ENCODE data around the gene KCNMB2.

Gene KCNMB2

DNA sequence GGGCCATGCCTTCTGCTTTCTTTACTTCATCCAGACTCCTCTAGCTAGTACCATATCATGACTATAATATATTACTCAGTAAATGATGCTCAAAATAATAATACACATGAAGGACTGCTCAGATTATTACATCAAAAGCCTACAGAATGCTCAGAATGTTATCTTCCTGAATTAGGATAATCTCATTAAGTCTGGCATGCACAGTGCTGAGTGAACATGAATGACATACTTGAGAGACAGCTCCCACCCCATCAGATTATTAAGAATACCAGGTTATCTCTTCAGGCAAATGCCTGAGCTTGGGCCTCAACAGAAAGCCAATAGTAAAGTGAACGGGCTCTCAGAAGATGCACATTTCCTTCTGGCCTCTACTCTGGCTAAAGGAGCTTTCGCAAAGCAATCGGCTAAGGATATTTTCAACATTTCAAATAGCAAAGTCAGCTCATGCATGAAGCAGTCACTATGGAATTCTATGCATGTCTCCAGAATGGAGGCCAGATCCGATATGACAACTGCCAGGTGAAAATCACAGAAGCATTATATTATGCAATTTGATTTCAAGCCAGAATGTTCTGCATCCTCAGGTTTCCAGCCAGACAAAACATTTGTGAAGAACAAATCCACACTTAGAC lies 122.6 kb downstream of the KCNMB2 start:
- no peak for DNase-seq

DNA sequence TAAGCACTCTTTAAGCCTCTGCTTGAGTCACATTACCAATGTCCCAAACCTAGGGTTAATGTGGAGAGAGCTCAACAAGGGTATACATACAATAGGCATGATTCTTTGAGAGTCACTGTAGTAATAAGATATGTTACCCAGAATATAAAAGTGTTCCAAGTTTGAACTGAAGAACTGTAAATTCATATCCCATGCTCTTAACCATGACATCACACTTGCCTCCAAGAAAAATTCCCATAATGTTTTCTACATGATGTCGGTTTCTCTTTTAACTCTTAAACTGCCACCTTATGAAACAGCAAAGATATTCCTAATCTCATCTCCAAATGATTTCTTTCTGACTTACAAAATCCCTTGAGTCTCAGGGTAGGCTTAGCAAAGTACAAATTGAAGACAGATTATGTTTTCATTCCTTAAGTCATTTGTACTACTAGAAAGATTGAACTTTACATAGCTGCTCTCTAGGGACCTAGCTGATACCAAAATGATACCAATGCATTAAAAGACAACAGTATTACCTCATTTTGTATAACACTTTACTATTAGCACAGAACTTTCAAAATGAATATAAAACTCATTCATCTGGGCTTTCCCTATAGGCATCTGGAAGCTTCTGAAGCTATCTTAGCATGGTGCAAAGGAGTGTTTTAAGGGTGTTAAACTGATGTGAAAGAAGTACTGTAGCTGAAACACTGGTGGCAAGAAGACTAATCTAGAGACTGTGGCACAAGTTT lies 127.1 kb downstream of the KCNMB2 start:
- peak; percentile 66 for DNase-seq

GRCh38 chr3:178665747-178666146 lies 129.5 kb downstream of the KCNMB2 start:
- no peak for DNase-seq

DNA sequence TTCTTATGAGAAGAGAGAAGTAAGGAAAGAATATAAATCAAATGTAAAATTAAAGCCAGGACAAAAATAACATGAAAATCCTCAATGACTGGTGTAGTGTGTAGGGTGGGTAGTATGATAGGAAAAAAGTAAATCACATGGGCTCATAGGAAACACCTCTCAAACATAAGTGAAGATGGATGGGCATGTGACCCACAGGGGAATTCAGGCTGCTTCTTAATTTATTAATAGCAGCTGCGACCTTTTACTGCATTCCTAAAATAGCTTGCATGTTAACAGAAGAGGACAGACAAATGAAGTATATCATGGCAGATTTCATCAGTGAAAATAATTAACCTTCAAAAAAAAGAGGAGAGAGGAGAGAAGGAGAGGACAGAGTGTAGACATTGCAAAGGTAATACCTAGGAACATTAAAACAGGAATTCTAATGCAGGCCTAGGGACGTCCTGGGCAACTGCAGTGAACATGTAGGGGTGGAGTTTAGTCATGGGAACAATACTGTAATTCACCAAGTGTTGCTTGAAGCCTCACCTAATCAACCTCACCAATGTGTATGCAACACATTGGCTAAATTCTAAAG lies 132.9 kb downstream of the KCNMB2 start:
- peak; percentile 61 for DNase-seq

GRCh38 chr3:178669758-178670157 lies 133.5 kb downstream of the KCNMB2 start:
- DNase-seq, result no peak

GRCh38 chr3:178671377-178671776 lies 135.1 kb downstream of the KCNMB2 start:
- no peak for DNase-seq

- peak; percentile 81 for DNase-seq
Measured at GRCh38 chr3:178671791-178672190, 135.6 kb downstream of the KCNMB2 start.

GRCh38 chr3:178672275-178672674 lies 136.0 kb downstream of the KCNMB2 start:
- peak; percentile 44 for DNase-seq

GRCh38 chr3:178673529-178673928 lies 137.3 kb downstream of the KCNMB2 start:
- no peak for DNase-seq

DNA sequence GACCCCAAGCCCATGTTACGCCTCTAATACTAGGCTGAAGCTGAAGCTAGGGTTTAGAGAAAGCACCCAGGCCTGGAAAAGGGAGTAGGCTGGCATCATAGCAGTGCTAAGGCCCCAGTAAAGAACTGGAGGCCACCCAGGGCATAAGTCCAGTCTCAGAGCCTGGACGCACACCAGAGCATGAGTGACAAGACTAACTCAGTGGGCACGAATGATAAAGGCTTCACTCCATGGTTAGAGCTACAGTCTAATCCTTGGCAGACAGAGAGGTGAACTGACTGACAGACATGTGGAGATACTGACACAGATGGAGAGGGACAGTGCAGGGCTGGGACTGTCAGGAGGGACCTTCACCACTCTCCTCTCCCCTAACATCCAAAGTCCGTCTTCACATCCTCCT lies 139.8 kb downstream of the KCNMB2 start:
- no peak for DNase-seq

- no peak for DNase-seq
Measured at GRCh38 chr3:178676942-178677790, 140.9 kb downstream of the KCNMB2 start.

DNA sequence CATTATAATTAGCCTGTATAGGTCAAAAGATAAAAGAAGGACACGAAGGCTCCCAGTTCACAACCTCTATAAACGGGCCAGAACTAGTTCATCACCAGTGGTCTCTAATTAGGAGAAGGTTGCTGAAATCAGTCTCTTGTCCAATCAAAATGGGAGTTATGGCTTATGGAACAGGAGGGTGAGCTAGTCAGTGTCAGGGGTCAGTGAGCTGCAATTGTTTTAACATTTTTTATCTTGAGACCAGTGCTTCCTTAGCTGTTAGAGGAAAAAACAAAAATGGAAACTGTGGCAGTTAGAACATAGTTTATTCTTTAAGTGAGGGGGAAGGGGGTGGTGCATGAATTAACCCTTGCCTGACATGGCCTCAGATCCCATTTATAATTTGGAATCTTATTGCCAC lies 141.7 kb downstream of the KCNMB2 start:
- no peak for DNase-seq

DNA sequence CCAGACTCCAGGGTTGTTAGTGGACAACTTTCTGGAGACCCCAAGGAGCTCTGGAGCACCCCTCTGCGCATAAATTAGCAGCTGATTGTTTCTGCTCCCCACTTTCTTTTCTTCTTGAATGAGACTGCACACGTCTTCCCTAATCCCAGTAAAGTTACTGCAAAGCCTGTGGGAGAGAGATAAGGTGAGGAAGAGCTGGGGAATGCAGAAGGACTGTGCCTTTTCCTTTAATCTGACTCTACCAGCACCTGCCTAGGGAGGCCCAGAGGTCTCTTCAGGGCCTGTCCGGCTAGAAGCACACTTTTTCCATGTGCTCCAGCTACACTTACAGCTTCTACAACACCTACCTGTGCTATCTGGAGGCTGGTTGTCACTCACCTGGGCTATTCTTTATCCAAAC lies 143.8 kb downstream of the KCNMB2 start:
- no peak for DNase-seq

- DNase-seq, result no peak
Measured at GRCh38 chr3:178680489-178680888, 144.3 kb downstream of the KCNMB2 start.

GRCh38 chr3:178684881-178685590 lies 148.8 kb downstream of the KCNMB2 start:
- peak; percentile 9 for DNase-seq

- DNase-seq, result no peak
Measured at GRCh38 chr3:178685591-178685906, 149.3 kb downstream of the KCNMB2 start.

- DNase-seq, result no peak
Measured at GRCh38 chr3:178686826-178687225, 150.6 kb downstream of the KCNMB2 start.

DNA sequence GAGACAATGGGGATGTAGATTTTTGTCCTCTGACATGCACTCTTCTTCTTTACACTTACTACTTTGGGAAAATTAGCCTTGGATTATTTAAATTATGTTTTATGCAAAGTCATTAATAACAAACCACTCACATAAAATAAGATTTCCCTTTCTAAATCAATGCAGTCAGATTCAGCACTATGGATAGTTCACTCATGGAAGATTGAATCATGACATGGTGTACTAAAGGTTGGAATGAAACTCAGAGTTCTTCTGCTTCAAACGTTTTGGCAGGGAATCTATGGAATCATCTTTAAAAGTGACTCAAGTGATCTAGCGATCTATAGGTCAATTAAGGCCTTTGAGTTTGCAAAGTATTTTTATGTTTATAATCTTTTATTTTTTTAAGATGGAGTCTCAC lies 154.3 kb downstream of the KCNMB2 start:
- peak; percentile 30 for DNase-seq

GRCh38 chr3:178699364-178699763 lies 163.1 kb downstream of the KCNMB2 start:
- DNase-seq, result no peak

GRCh38 chr3:178699810-178700209 lies 163.6 kb downstream of the KCNMB2 start:
- DNase-seq, result peak; percentile 30

GRCh38 chr3:178703268-178703975 lies 167.2 kb downstream of the KCNMB2 start:
- peak; percentile 96 for DNase-seq

DNA sequence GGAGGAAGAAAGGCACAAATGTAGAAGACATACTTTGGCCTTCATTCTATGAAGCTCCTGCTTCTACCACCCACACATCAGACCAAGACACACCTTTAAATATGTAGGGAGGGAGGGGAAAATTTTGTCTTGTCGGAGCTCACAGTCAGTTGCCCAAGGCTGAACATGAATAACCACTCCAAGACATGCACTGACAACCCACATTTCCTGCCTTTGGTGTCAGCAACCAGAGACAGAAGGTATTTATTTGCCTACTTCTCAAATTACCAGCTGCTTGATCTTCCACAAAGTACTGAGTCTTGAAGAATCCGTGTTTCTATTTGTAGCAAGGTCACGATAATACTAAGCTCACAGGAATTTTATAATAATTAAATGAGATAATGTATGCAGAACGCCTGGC lies 169.7 kb downstream of the KCNMB2 start:
- DNase-seq, result peak; percentile 81
